Lower leg skin (tissue), 3 donors: ENCODE measurements around the gene DIS3L2.

Experiments used
- CTCF ChIP-seq, 3 donors: fragments of 450-650 bp; IDR thresholded peaks; one replicate each; pipeline ENCODE4 v1.5.1; 2016; ENCODE audit warnings: antibody characterized with exemption in 3 of 3, mild to moderate bottlenecking in 3 of 3, moderate library complexity in 2 of 3
- POLR2A ChIP-seq, 2 donors: fragments of 450-650 bp; IDR thresholded peaks; one replicate each; pipeline ENCODE4 v1.6.1; 2016 to 2017; ENCODE audit warnings: antibody characterized with exemption in 2 of 2, mild to moderate bottlenecking in 1 of 2, moderate library complexity in 1 of 2

- no peak for TF ChIP-seq POLR2A (IDR thresholded peaks at IDR 0.05)
- no peak for TF ChIP-seq CTCF (IDR thresholded peaks at IDR 0.05)
These were observed 47.3 kb upstream of the DIS3L2 start for GRCh38 chr2:231914077-231914690.
